Hematopoietic multipotent progenitor cell treated with erythropoietin and hydrocortisone succinate and interleukin-3 and kit ligand, for 8 days (in vitro differentiated cells): ENCODE results near the gene CELSR1.

Source experiments
- DNase-seq: peaks from one replicate; pipeline ENCODE4 v3.0.0-alpha.2; 2015

CELSR1 gene

GRCh38 chr22:46457502-46458488 is 79.6 kb downstream of the CELSR1 start:
- no peak for DNase-seq

GRCh38 chr22:46456818-46457163 is 80.6 kb downstream of the CELSR1 start:
- no peak for DNase-seq

DNA sequence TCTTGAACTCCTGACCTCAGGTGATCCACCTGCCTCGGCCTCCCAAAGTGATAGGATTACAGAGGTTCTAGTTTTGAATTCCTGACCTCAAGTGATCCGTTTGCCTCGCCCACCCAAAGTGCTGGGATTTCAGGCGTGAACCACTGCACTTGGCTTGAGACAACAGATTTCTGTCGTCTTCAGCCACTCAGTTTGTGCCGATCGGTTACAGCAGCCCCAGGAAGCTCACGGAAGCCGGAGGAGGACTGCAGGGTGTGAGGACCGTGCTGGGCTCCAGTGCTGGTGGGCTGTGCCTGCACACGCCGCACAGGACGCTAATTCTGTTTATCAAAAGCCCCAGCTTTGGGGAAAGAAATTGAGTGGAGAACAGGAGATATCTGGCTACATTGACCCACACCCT is 82.0 kb downstream of the CELSR1 start:
- DNase-seq = peak; percentile 53

GRCh38 chr22:46454504-46455269 is 82.7 kb downstream of the CELSR1 start:
- no peak for DNase-seq

DNA sequence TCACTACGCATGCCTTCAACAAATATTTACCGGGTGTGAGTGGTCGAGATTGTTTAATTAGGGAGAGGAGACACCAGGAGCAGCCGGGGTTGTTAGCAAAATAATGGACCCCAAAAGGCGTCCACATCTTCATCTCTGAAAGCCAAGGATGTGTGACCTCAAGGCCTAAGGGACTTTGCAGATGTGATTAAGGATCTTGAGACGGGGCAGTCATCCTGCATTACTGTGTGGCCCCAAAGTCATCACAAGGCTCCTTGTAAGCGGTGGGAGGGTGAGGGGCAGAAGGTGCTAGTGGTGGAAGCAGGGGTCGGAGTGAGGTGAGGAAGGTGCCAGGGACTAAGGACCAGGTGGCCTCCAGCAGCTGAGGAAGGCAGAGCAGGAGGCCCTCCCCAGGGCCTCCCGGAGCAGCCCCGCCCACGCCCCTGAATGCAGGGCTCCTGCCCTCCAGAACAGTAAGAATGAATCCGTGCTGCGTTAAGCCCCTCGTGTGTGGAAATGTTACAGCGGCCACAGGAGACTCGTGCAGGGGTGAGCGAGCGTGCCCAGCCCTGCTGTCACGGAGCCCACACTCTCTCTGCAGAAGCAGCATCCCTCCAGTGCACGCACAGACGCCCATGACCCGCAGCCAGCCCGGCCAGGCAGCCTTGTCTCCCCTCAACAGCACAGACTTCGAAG is 83.5 kb downstream of the CELSR1 start:
- no peak for DNase-seq

GRCh38 chr22:46453006-46453828 is 84.2 kb downstream of the CELSR1 start:
- DNase-seq = no peak

GRCh38 chr22:46452195-46453005 is 85.0 kb downstream of the CELSR1 start:
- no peak for DNase-seq

GRCh38 chr22:46451741-46452140 is 85.7 kb downstream of the CELSR1 start:
- DNase-seq = no peak

DNA sequence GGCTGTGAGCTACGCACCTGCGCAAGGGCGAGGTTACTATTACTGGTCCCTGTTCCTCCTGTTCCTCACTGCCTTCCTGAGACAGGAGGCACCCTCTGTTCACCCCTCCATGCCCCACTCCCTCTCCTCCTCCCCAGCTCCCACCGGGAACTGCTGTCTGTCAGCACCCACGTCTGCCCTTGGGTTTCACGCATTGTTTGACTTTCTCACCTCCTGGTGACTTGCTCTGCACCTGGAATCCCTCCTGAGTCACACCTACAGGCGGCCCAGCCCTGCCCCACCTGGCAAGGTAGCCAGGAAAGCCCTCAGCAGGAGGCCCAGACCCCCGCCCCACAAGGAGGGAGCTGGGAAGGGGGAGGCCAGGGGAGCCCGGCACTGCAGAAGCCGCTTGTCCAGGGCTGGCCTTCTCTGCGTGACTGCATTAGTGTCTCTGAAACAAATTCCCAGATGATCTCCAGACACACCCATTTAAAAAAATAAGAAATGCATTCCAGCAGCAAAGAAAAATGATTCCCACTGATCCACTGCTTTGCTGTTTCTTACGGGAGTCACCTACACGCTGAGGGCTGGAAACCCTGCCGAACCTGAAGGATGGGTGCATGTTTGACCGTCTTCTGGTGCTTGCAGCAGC is 86.4 kb downstream of the CELSR1 start:
- no peak for DNase-seq

DNA sequence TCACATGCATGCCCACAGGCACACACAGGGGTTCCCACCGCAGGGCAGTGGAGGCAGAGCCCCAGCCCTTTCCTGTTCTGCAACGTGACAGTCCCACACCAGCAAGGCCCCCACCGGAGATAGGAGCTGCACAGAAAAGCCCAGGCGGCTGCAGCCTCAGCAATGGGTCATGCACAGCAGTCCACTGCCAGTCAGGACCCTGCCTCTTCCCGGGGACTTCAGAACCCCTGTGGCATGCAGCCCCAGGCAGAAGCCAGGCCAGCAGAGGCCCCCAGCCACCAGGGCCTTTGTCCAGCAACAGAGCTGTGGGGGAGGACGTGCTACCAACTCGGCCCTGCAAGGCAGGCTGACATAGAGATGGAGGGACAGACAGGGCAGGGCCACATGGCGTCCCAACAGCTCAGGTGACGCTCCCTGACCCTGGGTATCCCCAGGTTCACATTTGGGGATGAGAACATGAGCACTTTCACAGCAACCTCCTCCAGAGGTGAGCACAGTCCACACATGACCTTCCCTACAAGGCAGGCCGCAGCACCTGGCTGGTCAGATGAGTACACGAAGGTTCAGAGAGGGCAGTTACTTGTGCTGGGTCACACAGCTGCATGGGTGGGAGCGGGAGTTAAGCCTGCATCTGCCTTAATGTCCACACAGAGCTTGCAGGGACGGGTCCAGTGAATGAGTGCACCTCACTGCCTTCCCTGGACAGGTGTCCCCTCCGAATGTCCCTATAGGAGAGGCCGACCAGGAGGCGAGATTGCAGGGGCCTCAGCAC is 87.3 kb downstream of the CELSR1 start:
- DNase-seq = no peak

DNA sequence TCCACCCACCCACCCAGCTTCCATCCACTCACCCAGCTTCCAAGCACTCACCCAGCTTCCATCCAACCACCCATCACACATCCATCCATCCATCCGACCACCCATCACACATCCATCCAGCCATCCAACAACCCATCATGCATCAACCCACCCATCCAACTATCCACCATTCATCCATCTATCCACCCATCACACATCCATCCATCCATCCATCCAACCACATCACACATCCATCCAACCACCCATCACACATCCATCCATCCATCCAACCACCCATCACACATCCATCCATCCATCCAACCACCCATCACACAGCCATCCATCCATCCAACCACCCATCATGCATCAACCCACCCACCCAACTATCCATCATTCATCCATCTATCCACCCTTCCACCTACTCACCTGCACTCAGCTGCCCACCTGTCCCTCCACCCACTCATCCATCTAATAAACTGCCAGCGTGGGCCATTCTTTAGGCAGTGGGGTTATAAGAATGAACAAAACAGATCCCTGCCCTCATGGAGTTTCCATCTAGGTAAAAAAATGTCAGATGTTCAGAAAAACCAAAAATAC is 88.2 kb downstream of the CELSR1 start:
- DNase-seq = no peak

DNA sequence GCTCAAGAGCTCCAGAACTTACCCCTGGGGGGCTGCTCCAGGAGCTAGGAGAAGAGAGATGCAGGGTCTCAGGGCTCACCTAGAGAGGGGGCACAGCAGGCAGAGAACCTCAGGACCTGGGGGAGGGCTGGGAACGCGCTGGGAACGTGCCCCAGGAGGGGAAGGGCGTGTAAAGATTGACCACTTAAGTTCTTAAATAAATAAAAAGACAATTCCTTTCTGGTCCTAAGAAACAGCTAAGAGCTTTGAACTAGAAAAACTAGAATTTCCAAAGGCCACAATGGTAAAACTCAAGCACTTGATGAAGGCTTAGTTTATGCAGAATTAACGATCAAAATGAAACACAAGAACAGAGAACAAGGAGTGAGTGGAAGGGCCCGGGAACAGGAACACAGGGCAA is 89.1 kb downstream of the CELSR1 start:
- no peak for DNase-seq

- no peak for DNase-seq
Observed at GRCh38 chr22:46447906-46448305, 89.5 kb downstream of the CELSR1 start.

DNA sequence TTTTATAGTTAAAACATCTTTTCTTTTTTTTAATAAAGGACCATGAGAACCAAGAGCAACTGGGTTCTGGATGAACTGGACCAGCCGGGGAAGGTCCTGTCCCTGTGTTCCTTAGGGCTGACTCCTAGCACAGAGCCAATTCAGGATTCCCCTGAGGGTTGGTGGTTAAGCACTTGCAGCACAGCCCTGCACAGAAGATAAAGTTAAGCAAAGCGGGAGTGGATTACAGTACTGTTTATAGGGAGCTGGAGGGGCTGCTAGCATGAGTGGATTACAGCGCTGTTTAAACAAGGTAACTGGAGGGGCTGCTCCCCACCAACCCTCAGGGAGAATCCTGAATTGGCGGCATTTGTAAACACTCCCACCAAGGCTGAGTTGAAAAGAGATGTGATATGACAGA is 90.6 kb downstream of the CELSR1 start:
- no peak for DNase-seq

- DNase-seq = no peak
Observed at GRCh38 chr22:46445771-46446420, 91.5 kb downstream of the CELSR1 start.

- no peak for DNase-seq
Observed at GRCh38 chr22:46444390-46444854, 93.0 kb downstream of the CELSR1 start.

GRCh38 chr22:46443850-46444389 is 93.5 kb downstream of the CELSR1 start:
- no peak for DNase-seq

- no peak for DNase-seq
Observed at GRCh38 chr22:46442217-46442853, 95.1 kb downstream of the CELSR1 start.
